Activated CD4-positive, alpha-beta T cell treated with anti-CD3 and anti-CD28 coated beads for 24 hours (primary cell): ENCODE measurements around the gene TRPC6.
"Not testable (repeated sequence)": the region's sequence is repeated elsewhere in the genome, so short reads cannot be mapped to it uniquely, and the experiment has no call there.

Experiments
- DNase-seq, 2 donors: peaks; one replicate each; pipeline ENCODE4 v3.0.0-alpha.2; 2020; ENCODE audit warnings: low read depth in 2 of 2

Gene TRPC6

GRCh38 chr11:101521821-101522220 is 62.0 kb downstream of the TRPC6 start:
- DNase-seq, result no peak

- DNase-seq, result no peak
Observed at GRCh38 chr11:101516546-101516945, 67.3 kb downstream of the TRPC6 start.

DNA sequence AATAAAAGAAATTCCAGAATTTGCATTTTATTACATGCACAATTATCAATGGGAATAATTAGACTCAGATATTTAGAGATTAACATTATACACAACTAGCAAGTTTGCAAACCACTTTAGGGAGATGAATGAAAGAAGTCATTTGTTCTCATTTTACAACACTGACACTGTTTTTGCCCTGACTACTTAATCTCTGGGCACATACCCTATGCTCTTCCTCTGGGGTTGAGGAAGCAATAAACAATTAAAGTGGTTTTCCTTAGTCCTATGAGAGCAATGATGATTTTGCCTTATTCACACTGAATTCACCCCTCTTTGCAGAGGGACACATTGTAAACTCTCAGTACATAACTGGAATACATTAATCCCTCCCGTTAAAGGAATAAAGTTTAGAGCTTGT is 72.7 kb downstream of the TRPC6 start:
- DNase-seq, result no peak

DNA sequence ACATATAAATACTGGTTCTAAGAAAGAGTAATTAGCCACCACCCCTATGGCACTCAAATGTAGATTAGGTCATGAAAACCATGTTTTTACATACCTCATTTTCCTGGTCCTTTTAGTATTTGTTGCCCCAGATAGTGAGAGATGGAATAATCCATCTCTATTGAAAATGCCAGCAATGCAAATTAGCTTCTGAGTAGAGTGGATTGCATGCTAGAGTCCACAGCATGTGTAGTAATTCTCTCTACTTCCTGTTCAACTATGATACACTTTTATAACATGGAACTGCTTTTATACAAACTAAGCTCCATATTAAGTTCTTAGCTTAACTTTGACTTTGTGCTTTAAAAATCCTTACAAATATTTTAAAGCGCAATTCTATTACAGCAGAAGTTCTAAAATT is 73.2 kb downstream of the TRPC6 start:
- DNase-seq, result no peak

- no peak for DNase-seq
Observed at GRCh38 chr11:101509922-101510321, 73.9 kb downstream of the TRPC6 start.

- DNase-seq, result no peak
Observed at GRCh38 chr11:101508370-101508769, 75.4 kb downstream of the TRPC6 start.

- DNase-seq, result no peak
Observed at GRCh38 chr11:101498891-101499290, 84.9 kb downstream of the TRPC6 start.

DNA sequence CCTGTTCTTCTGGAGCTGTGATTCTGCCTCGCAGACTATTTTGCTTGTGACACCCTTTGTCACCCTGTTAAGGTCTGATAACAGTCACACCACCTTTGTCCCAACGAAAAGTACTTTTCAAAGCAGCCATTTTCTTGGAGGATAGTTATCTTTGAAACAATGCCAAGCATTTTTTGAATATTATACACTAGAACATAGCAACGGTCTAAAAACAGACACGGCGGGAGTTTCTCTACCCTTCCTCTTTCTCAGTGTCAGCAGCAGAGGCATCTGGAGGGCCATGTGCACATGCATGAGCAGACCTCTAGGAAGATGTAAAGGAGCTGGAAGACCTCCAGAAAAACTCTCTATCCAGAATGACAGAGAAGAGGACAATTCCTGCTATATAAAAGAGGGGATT is 86.5 kb downstream of the TRPC6 start:
- no peak for DNase-seq

DNA sequence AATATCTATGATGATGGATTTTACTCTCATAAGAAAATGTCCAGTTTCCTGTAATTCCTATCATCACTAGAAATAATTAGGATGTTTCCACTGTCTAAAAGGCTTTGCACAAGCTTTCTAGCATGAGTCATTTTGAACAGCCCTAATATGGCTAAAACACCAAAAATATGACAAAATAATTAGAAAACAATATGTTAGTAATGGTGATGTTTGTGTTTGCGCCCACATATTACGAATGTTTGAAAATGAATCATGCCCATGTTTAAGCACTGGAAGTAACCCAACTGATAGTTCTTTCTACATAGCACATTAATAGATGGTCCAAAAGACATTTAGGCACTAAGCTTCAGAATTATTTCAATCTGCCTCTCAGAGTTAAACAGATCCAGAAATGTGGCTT is 96.0 kb downstream of the TRPC6 start:
- no peak for DNase-seq

DNA sequence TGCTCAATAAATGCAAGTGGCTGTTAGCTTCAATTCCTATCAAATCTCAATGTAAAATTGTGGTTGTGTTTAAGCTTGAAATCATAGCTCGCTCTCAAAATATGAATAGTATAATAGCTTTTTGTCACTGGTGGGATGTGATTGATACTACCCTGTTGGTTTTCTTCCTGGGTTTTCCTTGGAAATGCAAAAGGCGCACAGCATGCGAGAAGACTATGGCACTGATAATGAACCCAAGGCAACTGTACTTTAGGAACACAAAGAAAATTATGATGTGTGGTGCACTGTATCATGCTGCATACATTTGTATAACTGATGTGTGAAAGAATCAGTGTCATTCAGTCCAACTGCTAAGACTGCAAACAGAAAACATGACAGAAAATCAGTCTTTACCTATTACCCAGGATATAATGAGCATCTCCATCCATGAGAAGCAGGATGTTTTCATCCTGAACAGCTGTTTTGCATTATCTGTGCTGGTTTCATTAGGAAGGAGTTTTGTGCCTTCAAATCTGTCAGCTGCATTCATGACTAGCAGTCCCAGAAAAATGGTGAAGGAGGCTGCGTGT is 101.2 kb downstream of the TRPC6 start:
- no peak for DNase-seq

- DNase-seq, result no peak
Observed at GRCh38 chr11:101478587-101479369, 105.0 kb downstream of the TRPC6 start.

DNA sequence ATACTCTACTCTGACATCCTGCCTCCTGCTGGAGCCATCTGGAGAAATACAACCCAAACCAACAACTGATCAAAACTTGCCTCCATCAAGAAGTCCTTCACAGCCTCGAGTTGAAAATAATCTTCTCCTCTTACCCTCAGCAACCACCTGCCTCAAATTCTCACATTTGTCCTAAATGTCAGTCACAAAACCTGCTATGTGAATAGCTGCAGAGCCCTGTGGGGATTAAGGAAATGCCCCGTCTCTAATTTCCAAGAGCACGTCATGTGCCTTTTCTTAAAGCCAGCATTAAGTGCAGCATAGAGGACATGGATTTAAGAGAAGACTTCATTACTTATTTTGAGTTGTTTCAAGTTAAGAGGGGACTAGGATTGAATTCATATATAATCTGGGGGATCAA is 105.9 kb downstream of the TRPC6 start:
- DNase-seq, result no peak

- DNase-seq, result no peak
Observed at GRCh38 chr11:101476191-101476590, 107.6 kb downstream of the TRPC6 start.

GRCh38 chr11:101475699-101476098 is 108.1 kb downstream of the TRPC6 start:
- DNase-seq, result no peak

GRCh38 chr11:101474666-101475065 is 109.1 kb downstream of the TRPC6 start:
- no peak for DNase-seq

DNA sequence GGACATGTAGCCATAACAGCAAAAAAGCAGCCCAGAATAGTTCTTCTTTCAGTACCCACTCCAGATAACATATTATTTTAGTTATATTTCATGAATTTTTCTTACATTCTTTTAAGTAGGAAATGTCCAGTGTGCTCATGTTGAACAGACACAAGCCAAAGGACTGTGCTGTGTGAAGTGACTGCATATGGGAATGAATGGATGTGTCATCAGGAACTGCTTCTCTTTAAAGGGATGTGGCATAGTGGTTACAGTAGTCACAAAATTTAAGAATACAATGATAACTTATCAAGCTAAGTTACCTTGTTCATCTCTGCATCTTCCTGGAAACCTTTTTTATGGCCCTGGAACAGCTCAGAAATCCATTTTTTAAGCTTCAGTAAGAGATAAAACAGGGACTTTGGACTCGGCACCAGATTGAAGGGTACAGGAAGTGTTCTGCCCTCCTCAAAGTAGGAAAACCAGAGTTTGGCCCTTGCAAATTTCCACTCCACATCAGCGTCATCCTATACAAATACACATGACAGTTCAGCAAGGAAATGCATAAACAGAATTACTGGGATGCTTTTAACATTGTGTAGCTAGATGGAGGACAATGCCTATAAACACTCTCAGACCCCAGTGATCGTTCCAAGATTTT is 112.8 kb downstream of the TRPC6 start:
- DNase-seq, result no peak

- DNase-seq, result no peak
Observed at GRCh38 chr11:101470419-101470818, 113.4 kb downstream of the TRPC6 start.

GRCh38 chr11:101466352-101466751 is 117.5 kb downstream of the TRPC6 start:
- no peak for DNase-seq

DNA sequence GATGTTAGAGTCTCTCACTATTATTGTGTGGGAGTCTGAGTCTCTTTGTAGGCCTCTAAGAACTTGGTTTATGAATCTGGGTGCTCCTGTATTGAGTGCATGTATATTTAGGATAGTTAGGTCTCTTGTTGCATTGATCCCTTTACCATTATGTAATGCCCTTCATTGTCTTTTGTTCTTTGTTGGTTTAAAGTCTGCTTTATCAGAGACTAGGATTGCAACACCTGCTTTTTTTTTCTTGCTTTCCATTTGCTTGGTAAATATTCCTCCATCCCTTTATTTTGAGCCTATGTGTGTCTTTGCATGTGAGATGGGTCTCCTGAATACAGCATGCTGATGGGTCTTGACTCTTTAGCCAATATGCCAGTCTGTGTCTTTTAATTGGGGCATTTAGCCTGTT is 119.4 kb downstream of the TRPC6 start:
- not testable (repeated sequence) for DNase-seq

DNA sequence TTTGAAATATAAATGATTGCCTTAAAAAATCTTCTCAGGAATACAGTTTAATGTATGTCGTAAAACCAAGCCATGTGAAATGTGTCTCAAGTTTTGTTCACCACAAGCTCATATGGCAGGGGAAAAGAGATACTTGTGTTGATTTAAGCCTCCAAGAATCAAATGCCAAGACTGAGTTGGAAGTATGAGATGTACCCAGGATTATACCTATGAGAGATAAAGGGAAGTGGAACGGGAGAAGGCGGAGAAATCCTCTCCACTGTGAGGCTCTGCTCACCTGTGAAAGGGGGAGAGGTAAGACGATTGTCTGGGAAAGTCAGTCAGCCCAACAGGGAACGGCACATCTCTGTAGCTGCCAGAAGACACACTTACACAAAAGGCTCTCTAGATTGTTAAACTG is 124.8 kb downstream of the TRPC6 start:
- DNase-seq, result no peak

DNA sequence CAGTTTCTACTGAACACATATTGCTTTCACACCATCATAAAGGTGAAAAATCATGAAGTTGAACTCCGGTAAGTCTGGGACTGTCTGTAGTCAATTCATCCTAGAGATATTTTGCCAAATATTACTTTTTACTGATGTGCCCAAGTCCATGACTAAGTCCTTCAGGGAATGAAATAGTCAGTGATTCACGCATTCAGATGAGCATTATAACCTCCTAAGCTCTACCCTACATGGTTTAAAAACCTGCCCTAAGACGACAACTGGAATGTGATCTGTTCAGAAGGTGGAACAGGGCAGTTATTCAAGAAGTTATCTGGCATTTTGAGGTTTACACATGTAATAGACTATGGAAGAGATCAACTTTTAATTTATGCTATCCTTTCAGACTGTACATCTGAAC is 125.6 kb downstream of the TRPC6 start:
- DNase-seq, result no peak

DNA sequence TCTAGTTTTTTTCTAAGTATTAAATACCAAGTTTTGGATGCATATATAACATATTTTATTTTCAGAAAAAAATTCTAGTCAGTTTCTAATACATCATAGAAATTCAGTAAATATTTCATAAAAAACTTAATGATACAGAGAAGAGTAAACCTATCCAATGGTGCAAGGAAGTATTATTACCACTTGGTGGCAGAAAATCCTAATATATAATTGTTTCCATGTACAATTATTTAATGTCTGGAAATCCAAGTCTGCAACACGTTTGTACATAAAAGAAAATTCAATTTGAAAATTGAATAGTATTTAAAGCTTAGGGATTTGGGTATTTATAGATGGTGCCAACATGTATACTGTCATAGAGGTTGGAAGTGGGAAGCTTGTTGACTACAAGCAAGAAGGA is 127.0 kb downstream of the TRPC6 start:
- no peak for DNase-seq

DNA sequence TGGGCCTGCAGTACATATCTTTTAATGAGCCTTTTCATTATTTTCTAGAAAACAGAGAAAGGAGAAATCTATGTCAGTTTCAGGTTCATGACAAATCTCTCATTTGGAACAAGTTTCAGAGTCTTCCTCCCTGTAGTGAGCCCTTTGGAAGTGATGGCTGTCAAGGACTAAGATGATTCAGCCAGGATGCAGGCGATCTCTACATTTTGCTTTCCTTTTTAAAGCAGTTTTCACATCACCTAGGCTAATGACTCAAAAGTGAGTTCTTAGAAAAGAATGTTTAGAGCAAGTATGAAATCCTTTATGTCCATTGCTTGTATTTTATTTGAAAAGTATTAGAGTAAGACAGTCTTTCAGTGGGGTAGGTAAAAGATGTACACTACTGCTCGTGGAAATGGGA is 130.1 kb downstream of the TRPC6 start:
- no peak for DNase-seq
